H1 (cell line): ENCODE measurements around the gene CEMIP2. TPM values are rescaled to one million over a fixed set of nuclear protein-coding genes. Genes with fewer than 3 reads are reported as not detected.

Experiments
- CTCF ChIA-PET: fragments of 300-600 bp; sonication (Branson Sonifier 250); formaldehyde crosslinking; loops from one replicate; lab custom pipeline; 2021; ENCODE audit not compliant: partially characterized antibody; lab: Charles Lee
- POLR2A ChIA-PET: fragments of 300-600 bp; sonication (Branson Sonifier 250); formaldehyde crosslinking; loops from one replicate; lab custom pipeline; 2021; ENCODE audit warnings: inconsistent platforms; ENCODE audit not compliant: partially characterized antibody; lab: Charles Lee
- DNase-seq, 2 experiments: peaks; one replicate each; pipeline versions ENCODE4 v3.0.0 to v3.0.0-alpha.2; 2010 to 2022; ENCODE audit warnings: low spot score in 2 of 2, low read depth in 1 of 2, mixed read lengths in 1 of 2
- FAIRE-seq: peaks from 2 replicates; lab custom pipeline; 2011; peaks lifted over from hg19 to GRCh38; lab: Jason Lieb, UNC
- H2AFZ ChIP-seq: 2 replicates; pipeline ENCODE4 v1.8.1; 2012; ENCODE audit warnings: low read length, inconsistent platforms
- H2AK5ac ChIP-seq: 2 replicates; pipeline ENCODE4 v1.6.1; 2013; ENCODE audit warnings: low read depth, low read length
- H2BK120ac ChIP-seq: replicated peaks from 2 replicates; pipeline ENCODE3; 2013; ENCODE audit warnings: low read depth, low read length, inconsistent platforms
- H2BK12ac ChIP-seq: 2 replicates; pipeline ENCODE4 v1.6.1; 2013; ENCODE audit warnings: low read depth, low read length
- H2BK15ac ChIP-seq: 2 replicates; pipeline ENCODE4 v1.6.1; 2013; ENCODE audit warnings: low read length
- H2BK20ac ChIP-seq: 2 replicates; pipeline ENCODE4 v1.6.1; 2013; ENCODE audit warnings: low read length
- H2BK5ac ChIP-seq: 2 replicates; pipeline ENCODE4 v1.6.1; 2013; ENCODE audit warnings: low read depth, low read length
- H3K14ac ChIP-seq: 2 replicates; pipeline ENCODE4 v1.6.1; 2013; ENCODE audit warnings: inconsistent platforms; ENCODE audit not compliant: insufficient read length
- H3K18ac ChIP-seq: 2 replicates; pipeline ENCODE4 v1.6.1; 2013; ENCODE audit warnings: low read length; ENCODE audit errors: extremely low read depth
- H3K23ac ChIP-seq: 2 replicates; pipeline ENCODE4 v1.6.1; 2013; ENCODE audit warnings: inconsistent platforms; ENCODE audit not compliant: insufficient read length
- H3K23me2 ChIP-seq: 2 replicates; pipeline ENCODE4 v1.6.1; 2013; ENCODE audit warnings: low read depth, low read length
- H3K27ac ChIP-seq: 2 replicates; pipeline ENCODE4 v1.6.1; 2011; ENCODE audit warnings: low read depth, low read length, inconsistent platforms
- H3K27me3 ChIP-seq, 4 experiments: replicated peaks in 1 of 4; 1 replicate in 1 of 4; 2 replicates in 3 of 4; pipeline versions ENCODE4 v1.6.1 to v1.8.1; 2011 to 2013; ENCODE audit warnings: low read length in 3 of 4, mild to moderate bottlenecking in 3 of 4, inconsistent platforms in 2 of 4, mixed read lengths in 2 of 4, moderate library complexity in 1 of 4; ENCODE audit not compliant: control insufficient read depth in 3 of 4, insufficient read depth in 3 of 4; ENCODE audit errors: extremely low read depth in 1 of 4
- H3K36me3 ChIP-seq, 4 experiments: 2 replicates each; pipeline versions ENCODE4 v1.6.1 to v1.8.1; 2011 to 2013; ENCODE audit warnings: mild to moderate bottlenecking in 4 of 4, low read length in 3 of 4, moderate library complexity in 2 of 4, control low read depth in 1 of 4, inconsistent platforms in 1 of 4; ENCODE audit not compliant: insufficient read depth in 4 of 4, control insufficient read depth in 2 of 4
- H3K4ac ChIP-seq: replicated peaks from 2 replicates; pipeline ENCODE3; 2013; ENCODE audit warnings: low read length, low read depth, mixed read lengths, inconsistent platforms; ENCODE audit not compliant: insufficient read length
- H3K4me1 ChIP-seq, 4 experiments: replicated peaks in 1 of 4; 1 replicate in 1 of 4; 2 replicates in 3 of 4; pipeline versions ENCODE4 v1.6.1 to v1.8.1; 2011 to 2013; ENCODE audit warnings: low read length in 3 of 4, inconsistent platforms in 2 of 4, mixed read lengths in 1 of 4; ENCODE audit not compliant: insufficient read depth in 4 of 4, control insufficient read depth in 3 of 4
- H3K4me2 ChIP-seq, 2 experiments: 2 replicates each; pipeline versions ENCODE4 v1.6.1 to v1.8.1; 2011 to 2013; ENCODE audit warnings: low read depth in 2 of 2, low read length in 2 of 2, control low read depth in 1 of 2, inconsistent platforms in 1 of 2, mild to moderate bottlenecking in 1 of 2; ENCODE audit not compliant: insufficient read depth in 1 of 2
- H3K4me3 ChIP-seq, 4 experiments: fragments of 200-600, 300-600 bp in 1 of 4; sonication (generic), shearing (Covaris generic), sonication (Bioruptor Twin) in 1 of 4; 2 replicates each; pipeline versions ENCODE4 v1.5.1 to v1.8.1; 2011 to 2016; ENCODE audit warnings: low read length in 4 of 4, low read depth in 3 of 4, control low read depth in 2 of 4, inconsistent platforms in 2 of 4, mild to moderate bottlenecking in 2 of 4, mixed read lengths in 1 of 4, moderate library complexity in 1 of 4; ENCODE audit not compliant: insufficient read depth in 2 of 4; ENCODE audit errors: extremely low read depth in 1 of 4
- H3K56ac ChIP-seq: replicated peaks from 2 replicates; pipeline ENCODE3; 2013; ENCODE audit warnings: low read depth, mild to moderate bottlenecking, mixed read lengths, low read length, inconsistent platforms; ENCODE audit not compliant: insufficient read length
- H3K79me1 ChIP-seq: 2 replicates; pipeline ENCODE4 v1.6.1; 2013; ENCODE audit warnings: low read depth, low read length, control low read depth
- H3K79me2 ChIP-seq, 2 experiments: 2 replicates each; pipeline versions ENCODE4 v1.6.1 to v1.8.1; 2012 to 2013; ENCODE audit warnings: low read length in 2 of 2, mild to moderate bottlenecking in 2 of 2, inconsistent platforms in 1 of 2; ENCODE audit not compliant: insufficient read depth in 2 of 2, control insufficient read depth in 1 of 2
- H3K9ac ChIP-seq, 4 experiments: replicated peaks in 1 of 4; 1 replicate in 1 of 4; 2 replicates in 3 of 4; pipeline versions ENCODE4 v1.6.1 to v1.8.1; 2011 to 2013; ENCODE audit warnings: low read depth in 3 of 4, low read length in 3 of 4, control low read depth in 2 of 4, mild to moderate bottlenecking in 2 of 4, moderate library complexity in 2 of 4, inconsistent platforms in 1 of 4; ENCODE audit errors: extremely low read depth in 1 of 4
- H3K9me3 ChIP-seq, 2 experiments: 2 replicates each; pipeline versions ENCODE4 v1.6.1 to v1.8.1; 2012 to 2013; ENCODE audit warnings: mild to moderate bottlenecking in 2 of 2, moderate library complexity in 2 of 2, control low read depth in 1 of 2, inconsistent platforms in 1 of 2, low read depth in 1 of 2, low read length in 1 of 2, mixed read lengths in 1 of 2; ENCODE audit not compliant: insufficient read depth in 2 of 2
- H4K20me1 ChIP-seq, 2 experiments: replicated peaks in 1 of 2; 2 replicates each; pipeline versions ENCODE3 to v1.8.1; 2011 to 2013; ENCODE audit warnings: inconsistent platforms in 2 of 2, low read length in 2 of 2, mild to moderate bottlenecking in 1 of 2; ENCODE audit not compliant: insufficient read depth in 2 of 2, control insufficient read depth in 1 of 2
- H4K5ac ChIP-seq: 2 replicates; pipeline ENCODE4 v1.6.1; 2013; ENCODE audit warnings: low read length, low read depth, mixed read lengths, inconsistent platforms; ENCODE audit not compliant: insufficient read length
- H4K8ac ChIP-seq: 2 replicates; pipeline ENCODE4 v1.8.0; 2013; ENCODE audit warnings: mild to moderate bottlenecking, moderate library complexity, low read length, inconsistent platforms; ENCODE audit not compliant: insufficient read depth; ENCODE audit errors: extremely low read depth
- H4K91ac ChIP-seq: replicated peaks from 2 replicates; pipeline ENCODE3; 2013; ENCODE audit warnings: low read length, mixed read lengths, inconsistent platforms; ENCODE audit not compliant: insufficient read length
- BRCA1 ChIP-seq: IDR thresholded peaks from 2 replicates; pipeline ENCODE4 v1.6.1; 2012; ENCODE audit warnings: low read depth, low read length, improper control_type of control experiment
- CREB1 ChIP-seq: IDR thresholded peaks from 2 replicates; pipeline ENCODE4 v1.6.1; 2012; ENCODE audit warnings: inconsistent platforms
- HDAC2 ChIP-seq, 2 experiments: fragments of 300-600 bp in 1 of 2; sonication (generic) in 1 of 2; IDR thresholded peaks; 2 replicates each; pipeline ENCODE4 v1.6.1; 2011 to 2012; ENCODE audit warnings: low read depth in 2 of 2, low read length in 2 of 2, mild to moderate bottlenecking in 2 of 2, moderate library complexity in 2 of 2, borderline replicate concordance in 1 of 2, inconsistent platforms in 1 of 2
- JUND ChIP-seq: IDR thresholded peaks from 2 replicates; pipeline ENCODE4 v1.6.1; 2011; ENCODE audit warnings: mild to moderate bottlenecking, improper control_type of control experiment, low read length
- KDM1A ChIP-seq: fragments of 200-600, 300-600 bp; sonication (generic); IDR thresholded peaks from 2 replicates; pipeline ENCODE4 v1.7.1; 2016; ENCODE audit warnings: mild to moderate bottlenecking, low read length, borderline replicate concordance
- KDM5A ChIP-seq: fragments of 200-600 bp; IDR thresholded peaks from 2 replicates; pipeline ENCODE4 v1.7.1; 2012; ENCODE audit warnings: mild to moderate bottlenecking, low read length, inconsistent platforms, mixed read lengths
- POLR2AphosphoS5 ChIP-seq: IDR thresholded peaks from 2 replicates; pipeline ENCODE4 v1.6.1; 2011; ENCODE audit warnings: low read depth, low read length
- SAP30 ChIP-seq: fragments of 300-600 bp; sonication (generic); IDR thresholded peaks from 2 replicates; pipeline ENCODE4 v1.7.1; 2012; ENCODE audit warnings: low read length, moderate library complexity, mild to moderate bottlenecking, inconsistent platforms; ENCODE audit not compliant: insufficient read depth, insufficient replicate concordance
- SIRT6 ChIP-seq: IDR thresholded peaks from one replicate; pipeline ENCODE4 v1.7.1; 2012; ENCODE audit warnings: low read length, inconsistent platforms
- SP1 ChIP-seq: IDR thresholded peaks from 2 replicates; pipeline ENCODE4 v1.6.1; 2011; ENCODE audit warnings: low read depth, low read length
- TAF1 ChIP-seq: IDR thresholded peaks from 2 replicates; pipeline ENCODE4 v1.6.1; 2011; ENCODE audit warnings: mild to moderate bottlenecking, low read depth, low read length
- TAF7 ChIP-seq: optimal IDR thresholded peaks from 2 replicates; pipeline ENCODE3; 2011; ENCODE audit warnings: low read depth, mild to moderate bottlenecking, inconsistent platforms, low read length, moderate library complexity, borderline replicate concordance
- WGBS, 2 experiments: shearing (Covaris generic) in 1 of 2; methylation state at CpG; one replicate each; pipeline versions ENCODE4 v1.1.6 to v1.1.7; 2013 to 2015; ENCODE audit warnings: low lambda C conversion rate in 2 of 2, mixed read lengths in 2 of 2, inconsistent platforms in 1 of 2, low coverage in 1 of 2, missing lambda C conversion rate in 1 of 2; ENCODE audit not compliant: insufficient replicate concordance in 2 of 2, insufficient coverage in 1 of 2, insufficient read length in 1 of 2; ENCODE audit errors: extremely low coverage in 1 of 2, missing lambda C conversion rate in 1 of 2; 5-methylcytosine and 5-hydroxymethylcytosine counted together
- polyA plus RNA-seq, 7 experiments: library from polyadenylated mRNA; depleted of rRNA in 3 of 7; stranded (reverse) in 5 of 7; unstranded in 2 of 7; fragments of >200 nt in 5 of 7; fragments of 200-250 nt in 2 of 7; gene quantifications; 1 replicate in 5 of 7; 2 replicates in 1 of 7; 4 replicates in 1 of 7; pipeline versions ENCODE4 v1.2.1 to v1.2.3, GENCODE V29; 2011 to 2013; ENCODE audit warnings: missing spikeins in 2 of 7, mixed read lengths in 2 of 7
- total RNA-seq: library from RNA; stranded (reverse); fragmentation: NEBNext Ultra II Directional; extraction: Animal tissue kit (Norgen Biotek cat#: 25700); gene quantifications from 2 replicates; pipeline ENCODE4 v1.2.1, GENCODE V29; 2021
- TF ChIP-seq, protein P1 (sequence below): IDR thresholded peaks from 2 replicates; pipeline ENCODE4 v1.6.1; 2011; ENCODE audit warnings: low read length, improper control_type of control experiment

CEMIP2 gene
- total and polyA plus RNA-seq, 2 of the 8 experiments (the other 6 are each of a cell fraction or from before 2014, with no cell fraction given) = 25.2 to 52.1 TPM

DNA sequence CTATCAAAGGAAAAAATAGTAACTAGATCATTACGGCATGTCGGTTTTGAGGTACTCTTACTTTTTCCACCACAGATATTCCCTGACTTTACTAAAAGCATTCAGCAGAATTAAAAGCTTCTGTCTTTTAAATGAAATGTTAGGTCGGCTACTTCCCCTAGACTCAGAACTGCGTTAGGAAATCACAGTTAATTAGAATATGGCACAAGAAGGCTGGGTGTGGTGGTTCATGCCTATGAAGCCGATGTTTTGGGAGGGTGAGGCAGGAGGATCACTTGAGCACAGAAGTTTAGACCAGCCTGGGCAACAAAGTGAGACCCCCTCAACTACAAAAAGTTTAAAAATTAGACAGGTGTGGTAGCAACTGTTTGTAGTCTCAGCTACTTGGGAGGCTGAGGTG, 24.4 kb downstream of the CEMIP2 start:
- H2BK5ac ChIP-seq = no peak overlapping the region
- H3K56ac ChIP-seq = no peak overlapping the region
- POLR2A ChIA-PET = interaction anchor here (1.1 to 1.8 kb wide), 3 partner anchors 23 to 135 kb away, joined by 3 to 7 read pairs (median 3); no protein-coding TSS in a partner anchor
- no peak overlapping the region for H3K4me3 ChIP-seq
- H3K4ac ChIP-seq = no peak overlapping the region
- H3K9me3 ChIP-seq = no peaks in the 10 kb centered on the region
- no peak overlapping the region for H2BK20ac ChIP-seq
- peaks cover 2 to 14% (median 7%) of the 10 kb centered on the region in 4 experiments; a peak in 4 of 7 replicates for H3K4me1 ChIP-seq
- no peak overlapping the region for H3K9ac ChIP-seq
- H3K36me3 ChIP-seq = peaks cover 2 to 47% (median 11%) of the 10 kb centered on the region in 4 experiments; a peak in 5 of 8 replicates
- H3K18ac ChIP-seq = no peak overlapping the region
- H4K20me1 ChIP-seq = peaks cover 0 to 1% of the 10 kb centered on the region in 2 experiments
- H3K14ac ChIP-seq = no peak overlapping the region
- no peak overlapping the region for H4K91ac ChIP-seq
- peaks cover 0 to 24% of the 10 kb centered on the region in 2 experiments; a peak in 2 of 4 replicates for H3K79me2 ChIP-seq
- no peak overlapping the region for H2BK120ac ChIP-seq
- no peaks in the 10 kb centered on the region for H3K27me3 ChIP-seq
- no peak for FAIRE-seq
- H3K4me2 ChIP-seq = no peak overlapping the region
- H3K79me1 ChIP-seq = peaks cover 2% of the 10 kb centered on the region; the same call in 1 of the 2 replicates
- no peak overlapping the region for H2AK5ac ChIP-seq
- DNase-seq = no peak
- H3K23me2 ChIP-seq = no peaks in the 10 kb centered on the region
- H4K5ac ChIP-seq = no peak overlapping the region
- WGBS, 2 experiments = 92% methylated on average over 5 of the region's 5 CpGs; no CpG with 5 or more reads in 1 of the 2 experiments
- no peak overlapping the region for H2BK15ac ChIP-seq
- no peak overlapping the region for H3K23ac ChIP-seq
- no peak overlapping the region for H3K27ac ChIP-seq
- H2AFZ ChIP-seq = no peak overlapping the region
- no peak overlapping the region for H2BK12ac ChIP-seq
- CTCF ChIA-PET = interaction anchor here (1.0 kb wide), 1 partner anchor 13 kb away, joined by 3 read pairs; no protein-coding TSS in a partner anchor
- H4K8ac ChIP-seq = no peak overlapping the region
- TF ChIP-seq JUND (no peak), TAF1 (no peak), HDAC2 (IDR thresholded peaks at IDR 0.05; ENCODE audit: borderline replicate concordance in 1 of 2, low read depth in 2 of 2, low read length in 2 of 2) (no peak), SIRT6 (no peak), TAF7 (no peak), BRCA1 (no peak), SAP30 (no peak), KDM1A (no peak), CREB1 (no peak), KDM5A (no peak), SP1 (no peak), POLR2AphosphoS5 (no peak)
- TF ChIP-seq, protein P1, sequence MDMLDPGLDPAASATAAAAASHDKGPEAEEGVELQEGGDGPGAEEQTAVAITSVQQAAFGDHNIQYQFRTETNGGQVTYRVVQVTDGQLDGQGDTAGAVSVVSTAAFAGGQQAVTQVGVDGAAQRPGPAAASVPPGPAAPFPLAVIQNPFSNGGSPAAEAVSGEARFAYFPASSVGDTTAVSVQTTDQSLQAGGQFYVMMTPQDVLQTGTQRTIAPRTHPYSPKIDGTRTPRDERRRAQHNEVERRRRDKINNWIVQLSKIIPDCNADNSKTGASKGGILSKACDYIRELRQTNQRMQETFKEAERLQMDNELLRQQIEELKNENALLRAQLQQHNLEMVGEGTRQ = no peak
